LNCAP (cell line): Measurements from ENCODE around the gene LRP6.

Experiments
- TF ChIP-seq, protein P1 (sequence below): fragments of 450-650 bp; IDR thresholded peaks from 2 replicates; pipeline ENCODE4 v1.5.1; 2017; ENCODE audit warnings: mild to moderate bottlenecking

The LRP6 gene

DNA sequence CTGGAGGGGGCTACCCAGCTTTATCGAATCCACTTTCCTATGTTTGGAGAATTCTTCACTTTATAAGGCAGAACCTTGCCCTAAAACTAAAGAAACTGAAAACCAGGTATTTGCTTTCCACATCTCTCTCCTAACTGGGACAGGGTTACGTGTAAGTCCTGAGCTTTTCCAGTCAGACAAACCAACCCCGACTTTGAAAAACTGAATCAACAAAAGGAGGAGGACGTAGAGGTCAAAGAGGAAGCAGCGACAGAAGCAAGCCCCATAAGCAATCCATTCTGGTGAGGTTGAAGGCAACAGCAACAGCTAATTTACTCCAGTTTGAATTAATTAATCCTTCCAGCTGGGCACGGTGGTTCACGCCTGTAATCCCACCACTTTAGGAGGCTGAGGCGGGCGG lies 47.2 kb downstream of the LRP6 start:
- TF ChIP-seq, protein P1, sequence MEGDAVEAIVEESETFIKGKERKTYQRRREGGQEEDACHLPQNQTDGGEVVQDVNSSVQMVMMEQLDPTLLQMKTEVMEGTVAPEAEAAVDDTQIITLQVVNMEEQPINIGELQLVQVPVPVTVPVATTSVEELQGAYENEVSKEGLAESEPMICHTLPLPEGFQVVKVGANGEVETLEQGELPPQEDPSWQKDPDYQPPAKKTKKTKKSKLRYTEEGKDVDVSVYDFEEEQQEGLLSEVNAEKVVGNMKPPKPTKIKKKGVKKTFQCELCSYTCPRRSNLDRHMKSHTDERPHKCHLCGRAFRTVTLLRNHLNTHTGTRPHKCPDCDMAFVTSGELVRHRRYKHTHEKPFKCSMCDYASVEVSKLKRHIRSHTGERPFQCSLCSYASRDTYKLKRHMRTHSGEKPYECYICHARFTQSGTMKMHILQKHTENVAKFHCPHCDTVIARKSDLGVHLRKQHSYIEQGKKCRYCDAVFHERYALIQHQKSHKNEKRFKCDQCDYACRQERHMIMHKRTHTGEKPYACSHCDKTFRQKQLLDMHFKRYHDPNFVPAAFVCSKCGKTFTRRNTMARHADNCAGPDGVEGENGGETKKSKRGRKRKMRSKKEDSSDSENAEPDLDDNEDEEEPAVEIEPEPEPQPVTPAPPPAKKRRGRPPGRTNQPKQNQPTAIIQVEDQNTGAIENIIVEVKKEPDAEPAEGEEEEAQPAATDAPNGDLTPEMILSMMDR: no peak

DNA sequence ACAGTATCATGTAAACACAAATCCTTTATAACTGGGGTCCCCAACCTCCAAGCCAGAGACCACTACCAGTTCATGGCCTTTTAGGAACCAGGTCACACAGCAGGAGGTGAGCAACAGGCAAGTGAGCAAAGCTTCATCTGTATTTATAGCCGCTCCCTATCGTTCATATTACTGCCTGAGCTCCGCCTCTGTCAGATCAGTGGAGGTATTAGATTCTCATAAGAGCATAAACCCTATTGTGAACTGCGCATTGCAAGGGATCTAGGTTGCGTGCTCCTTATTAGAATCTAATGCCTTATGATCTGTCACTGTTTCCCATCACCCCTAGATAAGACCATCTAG lies 49.9 kb downstream of the LRP6 start:
- TF ChIP-seq, protein P1: no peak

DNA sequence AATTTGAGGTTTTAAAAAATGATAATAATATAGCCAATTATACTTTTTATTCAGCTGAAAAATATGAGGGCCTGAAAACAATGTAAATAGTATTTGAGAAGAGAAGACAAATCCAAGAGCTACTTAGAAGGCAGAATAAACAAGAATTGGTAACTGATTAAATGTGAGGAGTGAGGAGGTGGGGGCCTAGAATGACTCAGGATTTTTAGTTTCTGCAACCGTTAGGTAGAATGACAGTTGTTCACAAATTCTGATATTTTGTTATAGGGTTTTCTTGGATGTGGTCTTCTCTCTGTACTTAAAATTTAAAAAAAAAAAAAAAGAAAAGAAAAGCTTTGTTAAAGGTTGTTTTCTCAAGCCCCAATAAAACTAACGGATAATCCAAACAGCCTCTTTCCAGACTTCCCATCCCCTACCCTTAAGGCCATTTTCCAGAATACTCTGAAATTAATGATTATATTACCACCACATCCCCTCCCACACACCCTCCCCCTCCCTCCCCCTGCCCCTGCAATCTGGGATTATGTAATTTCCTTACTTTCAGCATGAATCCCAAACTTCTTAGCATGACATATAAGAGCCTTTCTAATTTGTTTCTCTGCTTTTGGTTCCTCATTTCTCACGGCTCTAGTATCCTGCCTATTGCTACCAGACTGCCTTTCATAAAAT lies 50.4 kb downstream of the LRP6 start:
- TF ChIP-seq, protein P1: no peak

DNA sequence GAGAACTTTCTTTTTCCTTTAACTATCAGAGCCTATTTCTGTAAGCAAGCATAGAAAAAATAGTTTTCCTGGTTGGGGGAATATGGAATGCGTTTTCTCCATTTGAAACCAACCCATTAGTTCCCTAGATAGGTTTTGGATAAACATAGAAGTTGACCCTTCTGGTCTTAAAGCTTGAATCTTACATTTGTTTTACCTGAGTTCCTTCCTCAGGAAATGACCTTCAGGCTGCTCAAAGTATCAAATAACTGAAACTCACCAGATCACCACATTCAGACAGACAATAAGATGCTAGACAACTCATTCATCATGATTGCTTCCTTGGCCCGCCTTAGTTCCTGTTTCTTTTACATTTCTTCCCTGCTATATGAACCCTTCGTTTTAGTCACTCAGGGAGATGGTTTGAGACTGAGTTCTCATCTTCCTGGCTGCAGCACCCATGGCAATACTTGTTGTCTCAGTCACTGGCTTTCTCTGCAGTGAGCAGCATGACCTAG lies 52.2 kb downstream of the LRP6 start:
- TF ChIP-seq, protein P1: no peak

DNA sequence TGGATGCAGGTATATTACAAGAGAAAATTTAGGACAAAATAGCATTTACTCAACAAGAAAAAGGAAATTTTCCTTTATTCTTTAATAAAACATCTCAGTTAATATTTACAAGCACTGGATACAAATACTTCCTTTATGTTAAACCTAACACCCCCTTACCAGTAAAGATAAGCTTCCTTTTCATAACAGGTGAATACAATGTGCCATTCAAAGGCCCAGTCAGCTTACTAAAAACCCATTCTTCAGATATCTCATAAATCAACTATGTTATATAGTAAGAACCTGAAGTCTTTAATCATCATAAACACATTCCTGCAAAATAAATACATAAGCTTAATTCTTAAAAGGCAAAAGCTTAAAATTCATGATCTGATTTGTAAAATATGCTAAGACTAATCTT lies 52.6 kb downstream of the LRP6 start:
- TF ChIP-seq, protein P1: no peak

DNA sequence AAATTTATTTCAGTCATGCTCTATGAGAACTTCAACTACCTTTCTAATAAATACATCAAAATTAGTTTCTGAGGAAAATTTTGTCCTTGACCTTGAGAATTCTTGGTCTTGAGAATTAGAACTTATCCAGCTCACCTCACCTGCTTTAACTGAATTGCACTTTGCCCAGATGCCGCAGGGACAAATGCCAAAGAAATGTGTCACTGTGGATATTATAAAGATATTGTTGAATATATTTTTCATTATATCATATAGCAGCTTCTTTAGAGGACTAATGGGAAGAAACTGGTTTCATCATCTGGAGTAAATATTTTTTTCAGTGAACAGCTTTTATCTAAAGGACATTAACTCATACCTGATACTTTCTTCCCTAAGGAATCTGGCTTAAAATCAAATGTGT lies 54.1 kb downstream of the LRP6 start:
- TF ChIP-seq, protein P1: no peak

DNA sequence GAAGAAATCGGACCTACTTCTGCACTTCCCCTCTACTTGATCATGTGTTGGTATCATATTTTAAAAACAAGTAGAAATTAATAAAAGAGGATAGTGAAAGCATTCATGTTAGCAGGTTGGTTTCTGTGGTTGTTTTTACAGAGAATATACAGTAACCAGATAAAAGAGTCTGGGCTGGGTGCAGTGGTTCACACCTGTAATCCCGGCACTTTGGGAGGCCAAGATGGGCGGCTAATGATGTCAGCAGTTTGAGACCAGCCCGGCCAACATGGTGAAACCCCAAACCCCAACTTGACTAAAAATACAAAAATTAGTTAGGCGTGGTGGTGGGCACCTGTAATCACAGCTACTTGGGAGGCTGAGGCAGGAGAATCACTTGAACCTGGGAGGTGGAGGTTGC lies 55.9 kb downstream of the LRP6 start:
- TF ChIP-seq, protein P1: no peak

DNA sequence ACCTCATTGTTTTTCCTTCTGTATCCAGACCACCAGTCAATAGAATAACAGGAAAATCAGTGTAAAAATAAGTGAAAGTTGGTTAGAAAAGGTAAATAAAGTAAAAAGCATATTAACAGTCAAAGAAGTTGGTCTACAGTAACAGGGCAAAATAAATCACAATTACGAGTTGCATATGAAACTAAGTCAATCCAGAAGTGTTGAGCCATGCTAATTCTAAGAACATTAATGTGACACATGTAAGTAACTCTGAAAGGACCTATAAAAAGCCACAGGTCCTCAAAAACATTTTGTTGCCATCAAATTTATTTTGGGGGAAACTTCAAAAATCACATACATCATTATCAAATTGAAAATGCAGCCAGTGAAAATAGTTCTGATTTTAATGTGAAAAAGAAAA lies 56.4 kb downstream of the LRP6 start:
- TF ChIP-seq, protein P1: no peak
